Muscle of arm (tissue), 14 donors: Measurements from ENCODE around the gene COPB2. TPM values are rescaled to one million over a fixed set of nuclear protein-coding genes. Genes with fewer than 3 reads are reported as not detected.
"Not testable (repeated sequence)": the region's sequence is repeated elsewhere in the genome, so short reads cannot be mapped to it uniquely, and the experiment has no call there.

Experiments used
- DNase-seq: peaks from one replicate; pipeline ENCODE4 v3.0.0-alpha.2; 2013
- long read RNA-seq, 11 donors: transcript quantifications; one replicate each; lab custom pipeline, GENCODE V29; 2026
- polyA plus RNA-seq, 12 donors: library from polyadenylated mRNA; unstranded; fragments of 120-200 nt; gene quantifications; one replicate each; pipeline ENCODE4 v1.2.1, GENCODE V29; 2013; ENCODE audit not compliant: insufficient read length in 12 of 12

COPB2 gene
- 100 to 1,000 TPM in 8 of 12 donors, 10 to 100 TPM in 3, not detected in 1; 53.0 to 145 (median 109) TPM for polyA plus RNA-seq
- long read RNA-seq, donor 1, partial matches to known transcripts, result 28 of 36 reads
- long read RNA-seq, donor 1, other reads (novel, unspliced or antisense), result 0 of 36 reads
- long read RNA-seq, donor 2, transcript COPB2-201 (22 exons, 3,360 nt), result major isoform, 16 of 28 reads
- long read RNA-seq, donor 2, partial matches to known transcripts, result 5 of 28 reads
- long read RNA-seq, donor 2, other reads (novel, unspliced or antisense), result 5 of 28 reads
- long read RNA-seq, donor 3, partial matches to known transcripts, result 5 of 6 reads
- long read RNA-seq, donor 3, other reads (novel, unspliced or antisense), result 0 of 6 reads
- long read RNA-seq, donor 4, partial matches to known transcripts, result 0 of 3 reads
- long read RNA-seq, donor 4, other reads (novel, unspliced or antisense), result 0 of 3 reads
- long read RNA-seq, donor 5, transcript COPB2-201 (22 exons, 3,360 nt), result major isoform, 9 of 29 reads
- long read RNA-seq, donor 5, partial matches to known transcripts, result 19 of 29 reads
- long read RNA-seq, donor 5, other reads (novel, unspliced or antisense), result 0 of 29 reads
- long read RNA-seq, donor 6, partial matches to known transcripts, result 0 of 2 reads
- long read RNA-seq, donor 6, other reads (novel, unspliced or antisense), result 0 of 2 reads
- long read RNA-seq, donor 7, transcript COPB2-201 (22 exons, 3,360 nt), result major isoform, 7 of 8 reads
- long read RNA-seq, donor 7, partial matches to known transcripts, result 0 of 8 reads
- long read RNA-seq, donor 7, other reads (novel, unspliced or antisense), result 0 of 8 reads
- long read RNA-seq, donor 8, transcript COPB2-201 (22 exons, 3,360 nt), result major isoform, 9 of 25 reads
- long read RNA-seq, donor 8, partial matches to known transcripts, result 12 of 25 reads
- long read RNA-seq, donor 8, other reads (novel, unspliced or antisense), result 0 of 25 reads
- long read RNA-seq, donor 9, transcript COPB2-201 (22 exons, 3,360 nt), result major isoform, 9 of 64 reads
- long read RNA-seq, donor 9, partial matches to known transcripts, result 12 of 64 reads
- long read RNA-seq, donor 9, other reads (novel, unspliced or antisense), result 42 of 64 reads
- long read RNA-seq, donor 10, transcript COPB2-201 (22 exons, 3,360 nt), result major isoform, 7 of 102 reads
- long read RNA-seq, donor 10, partial matches to known transcripts, result 33 of 102 reads
- long read RNA-seq, donor 10, other reads (novel, unspliced or antisense), result 61 of 102 reads
- long read RNA-seq, donor 11, transcript COPB2-201 (22 exons, 3,360 nt), result major isoform, 16 of 41 reads
- long read RNA-seq, donor 11, partial matches to known transcripts, result 24 of 41 reads
- long read RNA-seq, donor 11, other reads (novel, unspliced or antisense), result 0 of 41 reads

GRCh38 chr3:139389552-139390368, at the start of gene COPB2:
Gene COPB2 (minus strand): TSS chr3:139389647. CDS start chr3:139389550, 97 bp downstream.
- DNase-seq, result peak; percentile 100

- no peak for DNase-seq
Observed at GRCh38 chr3:139434764-139435307, 45.4 kb upstream of the COPB2 start.

- no peak for DNase-seq
Observed at GRCh38 chr3:139434228-139434627, 44.8 kb upstream of the COPB2 start.

- no peak for DNase-seq
Observed at GRCh38 chr3:139433089-139433488, 43.6 kb upstream of the COPB2 start.

GRCh38 chr3:139430493-139430892, 41.0 kb upstream of the COPB2 start:
- no peak for DNase-seq

- DNase-seq, result peak; percentile 73
Observed at GRCh38 chr3:139427283-139428060, 38.0 kb upstream of the COPB2 start.

- no peak for DNase-seq
Observed at GRCh38 chr3:139425745-139426400, 36.4 kb upstream of the COPB2 start.

- DNase-seq, result no peak
Observed at GRCh38 chr3:139423232-139423631, 33.8 kb upstream of the COPB2 start.

- DNase-seq, result no peak
Observed at GRCh38 chr3:139421460-139421859, 32.0 kb upstream of the COPB2 start.

- no peak for DNase-seq
Observed at GRCh38 chr3:139421040-139421439, 31.6 kb upstream of the COPB2 start.

GRCh38 chr3:139418144-139418543, 28.7 kb upstream of the COPB2 start:
- no peak for DNase-seq

GRCh38 chr3:139416275-139416674, 26.8 kb upstream of the COPB2 start:
- DNase-seq, result no peak

GRCh38 chr3:139414608-139415224, 25.3 kb upstream of the COPB2 start:
- no peak for DNase-seq

GRCh38 chr3:139412891-139413290, 23.4 kb upstream of the COPB2 start:
- not testable (repeated sequence) for DNase-seq

GRCh38 chr3:139401155-139401554, 11.7 kb upstream of the COPB2 start:
- DNase-seq, result not testable (repeated sequence)

- no peak for DNase-seq
Observed at GRCh38 chr3:139396707-139397106, 7.3 kb upstream of the COPB2 start.

GRCh38 chr3:139394116-139394515, 4.7 kb upstream of the COPB2 start:
- DNase-seq, result no peak

GRCh38 chr3:139388821-139389551, 461 bp downstream of the COPB2 start:
- DNase-seq, result no peak
